H1 (cell line): ENCODE results near the gene COQ2. TPM values are rescaled to one million over a fixed set of nuclear protein-coding genes. Genes with fewer than 3 reads are reported as not detected.
"Not testable (repeated sequence)": the region's sequence is repeated elsewhere in the genome, so short reads cannot be mapped to it uniquely, and the experiment has no call there.

Experiments used
- CTCF ChIA-PET: fragments of 300-600 bp; sonication (Branson Sonifier 250); formaldehyde crosslinking; loops from one replicate; lab custom pipeline; 2021; ENCODE audit not compliant: partially characterized antibody; lab: Charles Lee
- POLR2A ChIA-PET: fragments of 300-600 bp; sonication (Branson Sonifier 250); formaldehyde crosslinking; loops from one replicate; lab custom pipeline; 2021; ENCODE audit warnings: inconsistent platforms; ENCODE audit not compliant: partially characterized antibody; lab: Charles Lee
- DNase-seq, 2 experiments: peaks; one replicate each; pipeline versions ENCODE4 v3.0.0 to v3.0.0-alpha.2; 2010 to 2022; ENCODE audit warnings: low spot score in 2 of 2, low read depth in 1 of 2, mixed read lengths in 1 of 2
- FAIRE-seq: peaks from 2 replicates; lab custom pipeline; 2011; peaks lifted over from hg19 to GRCh38; lab: Jason Lieb, UNC
- H2AFZ ChIP-seq: 2 replicates; pipeline ENCODE4 v1.8.1; 2012; ENCODE audit warnings: low read length, inconsistent platforms
- H2AK5ac ChIP-seq: 2 replicates; pipeline ENCODE4 v1.6.1; 2013; ENCODE audit warnings: low read depth, low read length
- H2BK120ac ChIP-seq: replicated peaks from 2 replicates; pipeline ENCODE3; 2013; ENCODE audit warnings: low read depth, low read length, inconsistent platforms
- H2BK12ac ChIP-seq: 2 replicates; pipeline ENCODE4 v1.6.1; 2013; ENCODE audit warnings: low read depth, low read length
- H2BK15ac ChIP-seq: 2 replicates; pipeline ENCODE4 v1.6.1; 2013; ENCODE audit warnings: low read length
- H2BK20ac ChIP-seq: 2 replicates; pipeline ENCODE4 v1.6.1; 2013; ENCODE audit warnings: low read length
- H2BK5ac ChIP-seq: 2 replicates; pipeline ENCODE4 v1.6.1; 2013; ENCODE audit warnings: low read depth, low read length
- H3K14ac ChIP-seq: 2 replicates; pipeline ENCODE4 v1.6.1; 2013; ENCODE audit warnings: inconsistent platforms; ENCODE audit not compliant: insufficient read length
- H3K18ac ChIP-seq: 2 replicates; pipeline ENCODE4 v1.6.1; 2013; ENCODE audit warnings: low read length; ENCODE audit errors: extremely low read depth
- H3K23ac ChIP-seq: 2 replicates; pipeline ENCODE4 v1.6.1; 2013; ENCODE audit warnings: inconsistent platforms; ENCODE audit not compliant: insufficient read length
- H3K23me2 ChIP-seq: 2 replicates; pipeline ENCODE4 v1.6.1; 2013; ENCODE audit warnings: low read depth, low read length
- H3K27ac ChIP-seq: 2 replicates; pipeline ENCODE4 v1.6.1; 2011; ENCODE audit warnings: low read depth, low read length, inconsistent platforms
- H3K27me3 ChIP-seq, 4 experiments: replicated peaks in 1 of 4; 1 replicate in 1 of 4; 2 replicates in 3 of 4; pipeline versions ENCODE4 v1.6.1 to v1.8.1; 2011 to 2013; ENCODE audit warnings: low read length in 3 of 4, mild to moderate bottlenecking in 3 of 4, inconsistent platforms in 2 of 4, mixed read lengths in 2 of 4, moderate library complexity in 1 of 4; ENCODE audit not compliant: control insufficient read depth in 3 of 4, insufficient read depth in 3 of 4; ENCODE audit errors: extremely low read depth in 1 of 4
- H3K36me3 ChIP-seq, 4 experiments: 2 replicates each; pipeline versions ENCODE4 v1.6.1 to v1.8.1; 2011 to 2013; ENCODE audit warnings: mild to moderate bottlenecking in 4 of 4, low read length in 3 of 4, moderate library complexity in 2 of 4, control low read depth in 1 of 4, inconsistent platforms in 1 of 4; ENCODE audit not compliant: insufficient read depth in 4 of 4, control insufficient read depth in 2 of 4
- H3K4ac ChIP-seq: replicated peaks from 2 replicates; pipeline ENCODE3; 2013; ENCODE audit warnings: low read length, low read depth, mixed read lengths, inconsistent platforms; ENCODE audit not compliant: insufficient read length
- H3K4me1 ChIP-seq, 4 experiments: replicated peaks in 1 of 4; 1 replicate in 1 of 4; 2 replicates in 3 of 4; pipeline versions ENCODE4 v1.6.1 to v1.8.1; 2011 to 2013; ENCODE audit warnings: low read length in 3 of 4, inconsistent platforms in 2 of 4, mixed read lengths in 1 of 4; ENCODE audit not compliant: insufficient read depth in 4 of 4, control insufficient read depth in 3 of 4
- H3K4me2 ChIP-seq, 2 experiments: 2 replicates each; pipeline versions ENCODE4 v1.6.1 to v1.8.1; 2011 to 2013; ENCODE audit warnings: low read depth in 2 of 2, low read length in 2 of 2, control low read depth in 1 of 2, inconsistent platforms in 1 of 2, mild to moderate bottlenecking in 1 of 2; ENCODE audit not compliant: insufficient read depth in 1 of 2
- H3K4me3 ChIP-seq, 4 experiments: fragments of 200-600, 300-600 bp in 1 of 4; sonication (generic), shearing (Covaris generic), sonication (Bioruptor Twin) in 1 of 4; 2 replicates each; pipeline versions ENCODE4 v1.5.1 to v1.8.1; 2011 to 2016; ENCODE audit warnings: low read length in 4 of 4, low read depth in 3 of 4, control low read depth in 2 of 4, inconsistent platforms in 2 of 4, mild to moderate bottlenecking in 2 of 4, mixed read lengths in 1 of 4, moderate library complexity in 1 of 4; ENCODE audit not compliant: insufficient read depth in 2 of 4; ENCODE audit errors: extremely low read depth in 1 of 4
- H3K56ac ChIP-seq: replicated peaks from 2 replicates; pipeline ENCODE3; 2013; ENCODE audit warnings: low read depth, mild to moderate bottlenecking, mixed read lengths, low read length, inconsistent platforms; ENCODE audit not compliant: insufficient read length
- H3K79me1 ChIP-seq: 2 replicates; pipeline ENCODE4 v1.6.1; 2013; ENCODE audit warnings: low read depth, low read length, control low read depth
- H3K79me2 ChIP-seq, 2 experiments: 2 replicates each; pipeline versions ENCODE4 v1.6.1 to v1.8.1; 2012 to 2013; ENCODE audit warnings: low read length in 2 of 2, mild to moderate bottlenecking in 2 of 2, inconsistent platforms in 1 of 2; ENCODE audit not compliant: insufficient read depth in 2 of 2, control insufficient read depth in 1 of 2
- H3K9ac ChIP-seq, 4 experiments: replicated peaks in 1 of 4; 1 replicate in 1 of 4; 2 replicates in 3 of 4; pipeline versions ENCODE4 v1.6.1 to v1.8.1; 2011 to 2013; ENCODE audit warnings: low read depth in 3 of 4, low read length in 3 of 4, control low read depth in 2 of 4, mild to moderate bottlenecking in 2 of 4, moderate library complexity in 2 of 4, inconsistent platforms in 1 of 4; ENCODE audit errors: extremely low read depth in 1 of 4
- H3K9me3 ChIP-seq, 2 experiments: 2 replicates each; pipeline versions ENCODE4 v1.6.1 to v1.8.1; 2012 to 2013; ENCODE audit warnings: mild to moderate bottlenecking in 2 of 2, moderate library complexity in 2 of 2, control low read depth in 1 of 2, inconsistent platforms in 1 of 2, low read depth in 1 of 2, low read length in 1 of 2, mixed read lengths in 1 of 2; ENCODE audit not compliant: insufficient read depth in 2 of 2
- H4K20me1 ChIP-seq, 2 experiments: replicated peaks in 1 of 2; 2 replicates each; pipeline versions ENCODE3 to v1.8.1; 2011 to 2013; ENCODE audit warnings: inconsistent platforms in 2 of 2, low read length in 2 of 2, mild to moderate bottlenecking in 1 of 2; ENCODE audit not compliant: insufficient read depth in 2 of 2, control insufficient read depth in 1 of 2
- H4K5ac ChIP-seq: 2 replicates; pipeline ENCODE4 v1.6.1; 2013; ENCODE audit warnings: low read length, low read depth, mixed read lengths, inconsistent platforms; ENCODE audit not compliant: insufficient read length
- H4K8ac ChIP-seq: 2 replicates; pipeline ENCODE4 v1.8.0; 2013; ENCODE audit warnings: mild to moderate bottlenecking, moderate library complexity, low read length, inconsistent platforms; ENCODE audit not compliant: insufficient read depth; ENCODE audit errors: extremely low read depth
- H4K91ac ChIP-seq: replicated peaks from 2 replicates; pipeline ENCODE3; 2013; ENCODE audit warnings: low read length, mixed read lengths, inconsistent platforms; ENCODE audit not compliant: insufficient read length
- WGBS, 2 experiments: shearing (Covaris generic) in 1 of 2; methylation state at CpG; one replicate each; pipeline versions ENCODE4 v1.1.6 to v1.1.7; 2013 to 2015; ENCODE audit warnings: low lambda C conversion rate in 2 of 2, mixed read lengths in 2 of 2, inconsistent platforms in 1 of 2, low coverage in 1 of 2, missing lambda C conversion rate in 1 of 2; ENCODE audit not compliant: insufficient replicate concordance in 2 of 2, insufficient coverage in 1 of 2, insufficient read length in 1 of 2; ENCODE audit errors: extremely low coverage in 1 of 2, missing lambda C conversion rate in 1 of 2; 5-methylcytosine and 5-hydroxymethylcytosine counted together
- polyA plus RNA-seq, 7 experiments: library from polyadenylated mRNA; depleted of rRNA in 3 of 7; stranded (reverse) in 5 of 7; unstranded in 2 of 7; fragments of >200 nt in 5 of 7; fragments of 200-250 nt in 2 of 7; gene quantifications; 1 replicate in 5 of 7; 2 replicates in 1 of 7; 4 replicates in 1 of 7; pipeline versions ENCODE4 v1.2.1 to v1.2.3, GENCODE V29; 2011 to 2013; ENCODE audit warnings: missing spikeins in 2 of 7, mixed read lengths in 2 of 7
- total RNA-seq: library from RNA; stranded (reverse); fragmentation: NEBNext Ultra II Directional; extraction: Animal tissue kit (Norgen Biotek cat#: 25700); gene quantifications from 2 replicates; pipeline ENCODE4 v1.2.1, GENCODE V29; 2021

The COQ2 gene
- total and polyA plus RNA-seq, 2 of the 8 experiments (the other 6 are each of a cell fraction or from before 2014, with no cell fraction given), result 21.5 to 22.9 TPM

GRCh38 chr4:83273926-83274325, 10.7 kb downstream of the COQ2 start:
- POLR2A ChIA-PET, DNase-seq, H2BK20ac ChIP-seq, H3K79me2 ChIP-seq, H4K8ac ChIP-seq, H3K23ac ChIP-seq, H2BK12ac ChIP-seq, H3K18ac ChIP-seq, H3K79me1 ChIP-seq, H3K23me2 ChIP-seq, FAIRE-seq, H4K5ac ChIP-seq, H3K9ac ChIP-seq, H3K4me3 ChIP-seq, H2AFZ ChIP-seq, H4K91ac ChIP-seq, H3K14ac ChIP-seq, H2BK120ac ChIP-seq, H2AK5ac ChIP-seq, H3K4me2 ChIP-seq, H3K4ac ChIP-seq, H3K56ac ChIP-seq, H3K4me1 ChIP-seq, H3K27ac ChIP-seq, H3K9me3 ChIP-seq, H2BK15ac ChIP-seq, H3K27me3 ChIP-seq, H4K20me1 ChIP-seq, H2BK5ac ChIP-seq: not testable (repeated sequence)
- H3K36me3 ChIP-seq, result peaks cover 0 to 10% (median 3%) of the 10 kb centered on the region in 4 experiments; a peak in 5 of 8 replicates
- 95% methylated on average over 3 of the region's 3 CpGs; no CpG with 5 or more reads in 1 of the 2 experiments for WGBS, 2 experiments
- CTCF ChIA-PET, result interaction anchor here (0.7 to 2.6 kb wide), 4 partner anchors 8 to 135 kb away, joined by 3 to 9 read pairs (median 4); no protein-coding TSS in a partner anchor
